ENCODE results near the gene RPL19. TPM values are rescaled to one million over a fixed set of nuclear protein-coding genes. Genes with fewer than 3 reads are reported as not detected.
"Not testable (repeated sequence)": the region's sequence is repeated elsewhere in the genome, so short reads cannot be mapped to it uniquely, and the experiment has no call there.

The RPL19 gene
- total RNA-seq, 1 donor, result 3,292 TPM

GRCh38 chr17:39167476-39167875 lies 32.6 kb upstream of the RPL19 start:
- H3K4me3 ChIP-seq (ENCODE audit: low read length), result no peak overlapping the region
- no peaks in the 10 kb centered on the region for H3K27me3 ChIP-seq (ENCODE audit: insufficient read depth, low read length)
- H3K9me3 ChIP-seq (ENCODE audit: low read depth, low read length), result no peaks in the 10 kb centered on the region
- peaks cover 54% of the 10 kb centered on the region for H3K4me1 ChIP-seq (ENCODE audit: insufficient read depth, low read length)

GRCh38 chr17:39168503-39168902 lies 31.6 kb upstream of the RPL19 start:
- not testable (repeated sequence) for H3K27me3 ChIP-seq (ENCODE audit: insufficient read depth, low read length); H3K9me3 ChIP-seq (ENCODE audit: low read depth, low read length); H3K4me3 ChIP-seq (ENCODE audit: low read length)
- H3K4me1 ChIP-seq (ENCODE audit: insufficient read depth, low read length), result peaks cover 54% of the 10 kb centered on the region

- no peaks in the 10 kb centered on the region for H3K9me3 ChIP-seq (ENCODE audit: low read depth, low read length)
- H3K4me1 ChIP-seq (ENCODE audit: insufficient read depth, low read length), result peaks cover 54% of the 10 kb centered on the region
- H3K27me3 ChIP-seq (ENCODE audit: insufficient read depth, low read length), result no peaks in the 10 kb centered on the region
- H3K4me3 ChIP-seq (ENCODE audit: low read length), result no peak overlapping the region
Observed at GRCh38 chr17:39169101-39169500, 31.0 kb upstream of the RPL19 start.

GRCh38 chr17:39169518-39169917 lies 30.6 kb upstream of the RPL19 start:
- Histone ChIP-seq H3K27me3 (ENCODE audit: insufficient read depth, low read length) (no peaks in the 10 kb centered on the region), H3K4me3 (ENCODE audit: low read length) (no peak overlapping the region), H3K4me1 (ENCODE audit: insufficient read depth, low read length) (peaks cover 52% of the 10 kb centered on the region), H3K9me3 (ENCODE audit: low read depth, low read length) (no peaks in the 10 kb centered on the region)

- no peaks in the 10 kb centered on the region for H3K9me3 ChIP-seq (ENCODE audit: low read depth, low read length)
- no peaks in the 10 kb centered on the region for H3K27me3 ChIP-seq (ENCODE audit: insufficient read depth, low read length)
- H3K4me3 ChIP-seq (ENCODE audit: low read length), result no peak overlapping the region
- peaks cover 48% of the 10 kb centered on the region for H3K4me1 ChIP-seq (ENCODE audit: insufficient read depth, low read length)
Observed at GRCh38 chr17:39170109-39170508, 30.0 kb upstream of the RPL19 start.

GRCh38 chr17:39170558-39170957 lies 29.5 kb upstream of the RPL19 start:
- H3K9me3 ChIP-seq (ENCODE audit: low read depth, low read length), result no peaks in the 10 kb centered on the region

GRCh38 chr17:39171933-39172332 lies 28.1 kb upstream of the RPL19 start:
- no peaks in the 10 kb centered on the region for H3K9me3 ChIP-seq (ENCODE audit: low read depth, low read length)
- no peak overlapping the region for H3K4me3 ChIP-seq (ENCODE audit: low read length)
- peaks cover 39% of the 10 kb centered on the region for H3K4me1 ChIP-seq (ENCODE audit: insufficient read depth, low read length)
- H3K27me3 ChIP-seq (ENCODE audit: insufficient read depth, low read length), result no peaks in the 10 kb centered on the region

More at GRCh38 chr17:39170558-39170957, 29.5 kb upstream of the RPL19 start:
- H3K27me3 ChIP-seq (ENCODE audit: insufficient read depth, low read length), result no peaks in the 10 kb centered on the region
- peaks cover 48% of the 10 kb centered on the region for H3K4me1 ChIP-seq (ENCODE audit: insufficient read depth, low read length)
- no peak overlapping the region for H3K4me3 ChIP-seq (ENCODE audit: low read length)

- no peaks in the 10 kb centered on the region for H3K9me3 ChIP-seq (ENCODE audit: low read depth, low read length)
- H3K27me3 ChIP-seq (ENCODE audit: insufficient read depth, low read length), result no peaks in the 10 kb centered on the region
- no peak overlapping the region for H3K4me3 ChIP-seq (ENCODE audit: low read length)
- peaks cover 28% of the 10 kb centered on the region for H3K4me1 ChIP-seq (ENCODE audit: insufficient read depth, low read length)
Observed at GRCh38 chr17:39173080-39173479, 27.0 kb upstream of the RPL19 start.

GRCh38 chr17:39173526-39174274 lies 26.4 kb upstream of the RPL19 start:
- Histone ChIP-seq H3K4me1 (ENCODE audit: insufficient read depth, low read length) (peaks cover 25% of the 10 kb centered on the region), H3K4me3 (ENCODE audit: low read length) (no peak overlapping the region), H3K9me3 (ENCODE audit: low read depth, low read length) (no peaks in the 10 kb centered on the region), H3K27me3 (ENCODE audit: insufficient read depth, low read length) (no peaks in the 10 kb centered on the region)

- peaks cover 14% of the 10 kb centered on the region for H3K4me1 ChIP-seq (ENCODE audit: insufficient read depth, low read length)
- H3K4me3 ChIP-seq (ENCODE audit: low read length), result no peak overlapping the region
- no peaks in the 10 kb centered on the region for H3K9me3 ChIP-seq (ENCODE audit: low read depth, low read length)
- no peaks in the 10 kb centered on the region for H3K27me3 ChIP-seq (ENCODE audit: insufficient read depth, low read length)
Observed at GRCh38 chr17:39174920-39175694, 25.0 kb upstream of the RPL19 start.

- no peaks in the 10 kb centered on the region for H3K9me3 ChIP-seq (ENCODE audit: low read depth, low read length)
- peaks cover 10% of the 10 kb centered on the region for H3K4me1 ChIP-seq (ENCODE audit: insufficient read depth, low read length)
- H3K4me3 ChIP-seq (ENCODE audit: low read length), result no peak overlapping the region
- no peaks in the 10 kb centered on the region for H3K27me3 ChIP-seq (ENCODE audit: insufficient read depth, low read length)
Observed at GRCh38 chr17:39175695-39176093, 24.4 kb upstream of the RPL19 start.

- H3K9me3 ChIP-seq (ENCODE audit: low read depth, low read length), result no peaks in the 10 kb centered on the region
- H3K4me1 ChIP-seq (ENCODE audit: insufficient read depth, low read length), result peaks cover 10% of the 10 kb centered on the region
- no peak overlapping the region for H3K4me3 ChIP-seq (ENCODE audit: low read length)
- no peaks in the 10 kb centered on the region for H3K27me3 ChIP-seq (ENCODE audit: insufficient read depth, low read length)
Observed at GRCh38 chr17:39177256-39177655, 22.8 kb upstream of the RPL19 start.

- peaks cover 10% of the 10 kb centered on the region for H3K4me1 ChIP-seq (ENCODE audit: insufficient read depth, low read length)
- H3K4me3 ChIP-seq (ENCODE audit: low read length), result no peak overlapping the region
- no peaks in the 10 kb centered on the region for H3K27me3 ChIP-seq (ENCODE audit: insufficient read depth, low read length)
- H3K9me3 ChIP-seq (ENCODE audit: low read depth, low read length), result no peaks in the 10 kb centered on the region
Observed at GRCh38 chr17:39178536-39178935, 21.5 kb upstream of the RPL19 start.

GRCh38 chr17:39181303-39181702 lies 18.8 kb upstream of the RPL19 start:
- Histone ChIP-seq H3K4me1 (ENCODE audit: insufficient read depth, low read length) (no peaks in the 10 kb centered on the region), H3K27me3 (ENCODE audit: insufficient read depth, low read length) (no peaks in the 10 kb centered on the region)

GRCh38 chr17:39183045-39183444 lies 17.0 kb upstream of the RPL19 start:
- Histone ChIP-seq H3K9me3 (ENCODE audit: low read depth, low read length) (no peaks in the 10 kb centered on the region), H3K27me3 (ENCODE audit: insufficient read depth, low read length) (no peaks in the 10 kb centered on the region), H3K4me1 (ENCODE audit: insufficient read depth, low read length) (no peaks in the 10 kb centered on the region), H3K4me3 (ENCODE audit: low read length) (no peak overlapping the region)

More at GRCh38 chr17:39181303-39181702, 18.8 kb upstream of the RPL19 start:
- no peak overlapping the region for H3K4me3 ChIP-seq (ENCODE audit: low read length)
- H3K9me3 ChIP-seq (ENCODE audit: low read depth, low read length), result no peaks in the 10 kb centered on the region

Measured in mononuclear cell (primary cell).